ENCODE measurements around the gene PHTF1. TPM values are rescaled to one million over a fixed set of nuclear protein-coding genes. Genes with fewer than 3 reads are reported as not detected.
A peak's percentile ranks its signal among the peaks of the same experiment; 100 is the strongest.

The PHTF1 gene
- total and polyA plus RNA-seq, 4 donors = 2.8 to 26.3 (median 11.8) TPM

DNA sequence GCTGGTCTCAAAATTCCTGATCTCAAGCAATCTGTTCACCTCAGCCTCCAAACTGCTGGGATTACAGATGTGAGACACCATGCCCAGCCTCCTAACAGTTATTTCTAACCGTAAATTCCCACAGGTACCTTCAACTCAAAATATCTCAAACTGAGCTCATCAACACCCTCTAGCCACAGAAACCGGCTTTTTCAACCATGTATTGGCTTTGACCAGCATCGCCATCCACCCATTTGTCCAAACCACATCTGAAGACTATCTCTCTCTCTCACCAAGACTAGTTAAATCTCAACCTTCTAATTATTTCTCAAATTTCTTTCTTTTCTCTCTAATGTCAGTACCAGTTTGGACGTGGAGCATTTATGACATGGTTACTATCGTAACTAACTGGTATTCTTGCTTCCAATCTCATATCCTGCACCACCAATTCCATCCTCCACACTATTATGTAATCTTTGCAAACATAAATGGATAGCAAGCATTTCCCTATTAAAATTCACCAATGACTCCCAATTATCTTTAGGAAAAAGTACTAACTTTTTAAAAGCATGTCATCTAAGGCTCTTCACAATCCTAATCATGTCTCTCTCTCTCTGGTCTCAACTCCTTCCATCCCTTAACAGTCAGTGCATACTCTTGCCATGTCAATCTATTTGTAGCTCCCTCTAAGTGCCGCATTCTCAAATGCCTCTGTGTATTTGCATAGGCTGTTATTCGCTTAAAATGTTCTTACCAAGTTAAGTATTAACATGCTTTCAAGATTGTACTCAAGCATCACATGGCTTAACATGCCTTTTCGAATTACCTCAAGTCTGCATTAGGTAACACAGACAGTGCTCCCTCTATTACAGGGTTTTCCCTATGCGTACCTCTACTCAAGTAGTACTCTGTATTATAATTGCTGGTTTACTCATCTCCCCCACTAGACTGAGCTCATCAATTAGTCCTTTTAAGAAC lies 34.9 kb upstream of the PHTF1 start:
- WGBS, 2 donors = 97 to 99% methylated on average over 9 of the region's 9 CpGs
- no peak for ATAC-seq (ENCODE audit: low FRiP score)

DNA sequence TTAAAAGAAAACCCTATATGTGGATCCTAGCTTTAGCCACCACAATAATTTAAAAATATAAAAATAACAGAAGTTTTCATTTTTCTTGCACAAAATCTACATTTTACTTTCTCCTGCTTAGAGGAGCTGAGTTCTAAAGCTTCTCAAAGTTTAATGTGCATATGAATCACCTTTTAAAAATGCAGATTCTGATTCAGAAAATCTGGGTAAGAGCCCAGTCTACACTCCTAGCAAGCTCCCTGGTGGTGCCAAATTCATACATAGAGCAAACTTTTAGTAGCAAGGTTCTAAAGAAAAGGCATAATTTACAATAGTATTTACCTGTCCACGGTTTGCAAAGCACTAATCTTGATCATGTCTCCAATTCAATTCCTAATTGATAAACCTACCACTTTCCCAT lies 33.7 kb upstream of the PHTF1 start:
- no peak overlapping the region for H3K27ac ChIP-seq (ENCODE audit: low read depth in 1 of 2, low read length in 2 of 2)
- no peak for ATAC-seq (ENCODE audit: low FRiP score)
- no peak overlapping the region for H3K4me3 ChIP-seq (ENCODE audit: low read length in 2 of 2)
- no peak for DNase-seq
- H3K4me1 ChIP-seq (ENCODE audit: control insufficient read depth in 1 of 2, insufficient read depth in 2 of 2, low read length in 2 of 2) = peaks cover 3 to 6% of the 10 kb centered on the region in 2 donors
- no peaks in the 10 kb centered on the region for H3K9me3 ChIP-seq (ENCODE audit: control insufficient read depth, low read length)
- intact Hi-C loops (cut with DNase I) = no loop called here
- peaks cover 0 to 5% of the 10 kb centered on the region in 2 donors for H3K36me3 ChIP-seq (ENCODE audit: control insufficient read depth in 1 of 2, insufficient read depth in 2 of 2, low read length in 1 of 2)
- 80 to 90% methylated on average over 1 of the region's 1 CpG for WGBS, 2 donors
- H3K27me3 ChIP-seq (ENCODE audit: control insufficient read depth in 1 of 2, insufficient read depth in 2 of 2, low read length in 1 of 2) = no peaks in the 10 kb centered on the region

More for the DNA sequence above, 34.9 kb upstream of the PHTF1 start:
- Histone ChIP-seq H3K4me3 (ENCODE audit: low read length in 2 of 2) (no peak overlapping the region), H3K9me3 (ENCODE audit: control insufficient read depth, low read length) (no peaks in the 10 kb centered on the region), H3K27ac (ENCODE audit: low read depth in 1 of 2, low read length in 2 of 2) (peak overlapping the region in 1 of 2 donors; percentile 17), H3K27me3 (ENCODE audit: control insufficient read depth in 1 of 2, insufficient read depth in 2 of 2, low read length in 1 of 2) (no peaks in the 10 kb centered on the region), H3K4me1 (ENCODE audit: control insufficient read depth in 1 of 2, insufficient read depth in 2 of 2, low read length in 2 of 2) (peaks cover 0 to 8% of the 10 kb centered on the region in 2 donors), H3K36me3 (ENCODE audit: control insufficient read depth in 1 of 2, insufficient read depth in 2 of 2, low read length in 1 of 2) (peaks cover 0 to 3% of the 10 kb centered on the region in 2 donors)
- intact Hi-C loops (cut with DNase I) = no loop called here
- no peak for DNase-seq

DNA sequence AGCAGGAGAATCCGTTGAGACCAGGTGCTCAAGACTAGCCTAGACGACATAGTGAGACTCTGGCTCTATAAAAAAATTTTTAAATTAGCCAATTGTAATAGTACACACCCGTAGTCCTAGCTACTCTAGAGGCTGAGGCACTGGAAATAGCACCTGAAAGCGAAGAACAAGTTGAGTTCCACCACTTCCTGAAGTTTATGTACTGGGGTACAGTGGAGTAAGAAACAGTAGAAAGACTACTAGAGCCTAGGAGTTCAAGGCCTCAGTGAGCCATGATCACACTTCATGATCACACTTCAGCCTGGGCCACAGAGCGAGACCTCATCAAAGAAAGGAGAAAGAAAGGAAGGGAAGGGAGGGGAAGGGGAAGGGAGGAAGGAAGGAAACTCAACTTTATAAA lies 33.2 kb upstream of the PHTF1 start:
- H3K4me3 ChIP-seq (ENCODE audit: low read length in 2 of 2) = no peak overlapping the region
- intact Hi-C loops (cut with DNase I) = no loop called here
- ATAC-seq (ENCODE audit: low FRiP score) (no peak), DNase-seq (no peak)
- peaks cover 0 to 5% of the 10 kb centered on the region in 2 donors for H3K36me3 ChIP-seq (ENCODE audit: control insufficient read depth in 1 of 2, insufficient read depth in 2 of 2, low read length in 1 of 2)
- no peak overlapping the region for H3K27ac ChIP-seq (ENCODE audit: low read depth in 1 of 2, low read length in 2 of 2)
- H3K4me1 ChIP-seq (ENCODE audit: control insufficient read depth in 1 of 2, insufficient read depth in 2 of 2, low read length in 2 of 2) = peaks cover 3 to 4% of the 10 kb centered on the region in 2 donors
- no peaks in the 10 kb centered on the region for H3K9me3 ChIP-seq (ENCODE audit: control insufficient read depth, low read length)
- no peaks in the 10 kb centered on the region for H3K27me3 ChIP-seq (ENCODE audit: control insufficient read depth in 1 of 2, insufficient read depth in 2 of 2, low read length in 1 of 2)
- WGBS, 2 donors = 92 to 94% methylated on average over 5 of the region's 5 CpGs

DNA sequence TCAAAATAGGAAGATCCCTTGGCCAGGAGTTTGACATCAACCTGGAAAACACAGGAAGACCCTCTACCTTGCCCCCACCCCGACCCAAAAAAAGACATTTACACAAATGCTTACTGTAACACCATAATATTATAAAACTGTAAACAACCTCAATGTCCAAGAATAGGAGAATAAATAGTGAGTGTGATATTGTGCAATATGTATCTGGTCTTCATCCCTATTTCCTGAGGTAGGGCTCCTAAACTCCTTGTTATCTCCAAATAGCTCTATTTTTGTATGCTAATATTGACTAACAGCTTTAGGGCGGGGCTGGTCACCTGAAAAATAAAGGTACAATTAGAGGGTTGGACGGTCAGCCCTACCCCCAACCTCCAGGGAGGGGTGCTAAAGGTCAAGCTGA lies 29.5 kb upstream of the PHTF1 start:
- no peak overlapping the region for H3K4me3 ChIP-seq (ENCODE audit: low read length in 2 of 2)
- intact Hi-C loops (cut with DNase I) = no loop called here
- peaks cover 0 to 5% of the 10 kb centered on the region in 2 donors for H3K36me3 ChIP-seq (ENCODE audit: control insufficient read depth in 1 of 2, insufficient read depth in 2 of 2, low read length in 1 of 2)
- no peak for DNase-seq
- H3K27ac ChIP-seq (ENCODE audit: low read depth in 1 of 2, low read length in 2 of 2) = no peak overlapping the region
- no peak for ATAC-seq (ENCODE audit: low FRiP score)
- WGBS, 2 donors = 91 to 94% methylated on average over 3 of the region's 3 CpGs
- H3K9me3 ChIP-seq (ENCODE audit: control insufficient read depth, low read length) = no peaks in the 10 kb centered on the region
- H3K4me1 ChIP-seq (ENCODE audit: control insufficient read depth in 1 of 2, insufficient read depth in 2 of 2, low read length in 2 of 2) = peaks cover 3 to 4% of the 10 kb centered on the region in 2 donors
- H3K27me3 ChIP-seq (ENCODE audit: control insufficient read depth in 1 of 2, insufficient read depth in 2 of 2, low read length in 1 of 2) = no peaks in the 10 kb centered on the region

DNA sequence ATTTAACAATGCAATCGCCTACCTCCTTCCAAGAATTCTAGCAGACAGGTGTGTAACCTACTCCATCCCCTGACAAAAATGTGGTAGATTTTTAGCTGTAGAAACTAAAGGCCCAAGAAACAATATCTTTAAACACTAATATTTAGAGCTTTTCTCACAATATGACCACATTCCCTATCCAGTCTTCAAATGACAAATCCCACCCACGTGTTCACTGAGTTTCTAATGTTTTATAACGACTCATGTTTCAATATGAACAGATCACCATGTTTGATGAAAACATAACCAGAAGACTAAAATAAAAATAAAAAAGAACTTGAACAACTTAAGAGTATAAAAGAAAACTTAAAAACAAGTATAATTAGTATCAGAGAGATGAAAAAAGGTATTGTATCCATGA lies 28.4 kb upstream of the PHTF1 start:
- Histone ChIP-seq H3K27ac (ENCODE audit: low read depth in 1 of 2, low read length in 2 of 2) (no peak overlapping the region), H3K9me3 (ENCODE audit: control insufficient read depth, low read length) (no peaks in the 10 kb centered on the region), H3K36me3 (ENCODE audit: control insufficient read depth in 1 of 2, insufficient read depth in 2 of 2, low read length in 1 of 2) (peaks cover 0 to 5% of the 10 kb centered on the region in 2 donors), H3K27me3 (ENCODE audit: control insufficient read depth in 1 of 2, insufficient read depth in 2 of 2, low read length in 1 of 2) (no peaks in the 10 kb centered on the region), H3K4me1 (ENCODE audit: control insufficient read depth in 1 of 2, insufficient read depth in 2 of 2, low read length in 2 of 2) (peaks cover 2 to 3% of the 10 kb centered on the region in 2 donors), H3K4me3 (ENCODE audit: low read length in 2 of 2) (no peak overlapping the region)
- 92 to 93% methylated on average over 3 of the region's 3 CpGs for WGBS, 2 donors
- no peak for DNase-seq
- intact Hi-C loops (cut with DNase I) = no loop called here
- ATAC-seq (ENCODE audit: low FRiP score) = no peak

DNA sequence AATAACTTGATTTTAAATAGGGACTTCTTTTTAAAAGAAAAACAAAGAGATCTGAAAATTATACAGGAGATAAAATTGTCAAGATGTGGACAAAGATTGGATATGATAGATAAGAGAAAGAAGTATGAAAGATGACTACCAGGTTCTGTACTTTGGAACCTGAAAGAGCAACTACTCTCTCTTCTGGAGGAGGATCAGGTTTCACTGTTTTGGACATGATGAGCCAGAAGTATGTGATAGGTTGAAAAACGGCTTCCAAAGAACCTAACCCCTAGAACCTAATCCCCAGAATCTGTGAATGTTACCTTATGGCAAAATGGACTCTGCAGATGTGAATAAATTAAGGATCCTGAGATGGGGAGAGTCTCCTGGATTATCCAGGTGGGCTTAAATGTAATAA lies 26.8 kb upstream of the PHTF1 start:
- DNase-seq (no peak), ATAC-seq (ENCODE audit: low FRiP score) (no peak)
- intact Hi-C loops (cut with DNase I) = no loop called here
- no peak overlapping the region for H3K4me3 ChIP-seq (ENCODE audit: low read length in 2 of 2)
- H3K27ac ChIP-seq (ENCODE audit: low read depth in 1 of 2, low read length in 2 of 2) = no peak overlapping the region
- 52 to 63% methylated on average over 1 of the region's 1 CpG for WGBS, 2 donors
- no peaks in the 10 kb centered on the region for H3K9me3 ChIP-seq (ENCODE audit: control insufficient read depth, low read length)
- H3K4me1 ChIP-seq (ENCODE audit: control insufficient read depth in 1 of 2, insufficient read depth in 2 of 2, low read length in 2 of 2) = peaks cover 2 to 4% of the 10 kb centered on the region in 2 donors
- peaks cover 0 to 5% of the 10 kb centered on the region in 2 donors for H3K36me3 ChIP-seq (ENCODE audit: control insufficient read depth in 1 of 2, insufficient read depth in 2 of 2, low read length in 1 of 2)
- no peaks in the 10 kb centered on the region for H3K27me3 ChIP-seq (ENCODE audit: control insufficient read depth in 1 of 2, insufficient read depth in 2 of 2, low read length in 1 of 2)

DNA sequence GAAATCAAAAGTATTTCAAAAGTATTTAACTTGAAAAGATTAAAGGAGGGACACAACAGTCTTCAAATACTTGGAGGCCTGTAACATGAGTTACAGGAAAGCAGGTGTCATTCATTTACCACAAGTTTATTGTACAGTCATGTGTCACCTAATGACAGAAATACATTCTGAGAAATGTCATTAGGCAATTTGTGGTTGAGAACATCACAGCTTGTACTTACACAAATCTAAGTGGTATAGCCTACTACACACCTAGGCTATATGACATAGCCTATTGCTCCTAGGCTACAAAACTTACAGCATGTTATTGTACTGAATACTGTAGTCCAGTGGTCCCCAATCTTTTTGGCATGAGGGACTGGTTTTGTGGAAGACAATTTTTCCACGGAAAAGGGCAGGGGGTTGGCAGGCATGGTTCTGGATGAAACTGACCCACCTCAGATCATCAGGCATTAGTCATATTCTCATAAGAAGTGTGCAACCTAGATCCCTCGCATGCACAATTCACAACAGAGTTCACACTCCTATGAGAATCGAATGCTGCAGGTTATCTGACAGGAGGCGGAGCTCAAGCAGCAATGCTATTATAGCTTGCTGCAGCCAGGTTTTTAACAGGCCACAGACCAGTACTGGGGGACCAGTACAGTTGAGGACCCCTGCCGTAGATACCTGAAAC lies 25.0 kb upstream of the PHTF1 start:
- Histone ChIP-seq H3K9me3 (ENCODE audit: control insufficient read depth, low read length) (no peaks in the 10 kb centered on the region), H3K4me3 (ENCODE audit: low read length in 2 of 2) (no peak overlapping the region), H3K4me1 (ENCODE audit: control insufficient read depth in 1 of 2, insufficient read depth in 2 of 2, low read length in 2 of 2) (peaks cover 2 to 4% of the 10 kb centered on the region in 2 donors), H3K27me3 (ENCODE audit: control insufficient read depth in 1 of 2, insufficient read depth in 2 of 2, low read length in 1 of 2) (no peaks in the 10 kb centered on the region), H3K27ac (ENCODE audit: low read depth in 1 of 2, low read length in 2 of 2) (no peak overlapping the region), H3K36me3 (ENCODE audit: control insufficient read depth in 1 of 2, insufficient read depth in 2 of 2, low read length in 1 of 2) (peaks cover 0 to 2% of the 10 kb centered on the region in 2 donors)
- DNase-seq (no peak), ATAC-seq (ENCODE audit: low FRiP score) (no peak)
- intact Hi-C loops (cut with DNase I) = no loop called here
- 75 to 77% methylated on average over 5 of the region's 5 CpGs for WGBS, 2 donors

DNA sequence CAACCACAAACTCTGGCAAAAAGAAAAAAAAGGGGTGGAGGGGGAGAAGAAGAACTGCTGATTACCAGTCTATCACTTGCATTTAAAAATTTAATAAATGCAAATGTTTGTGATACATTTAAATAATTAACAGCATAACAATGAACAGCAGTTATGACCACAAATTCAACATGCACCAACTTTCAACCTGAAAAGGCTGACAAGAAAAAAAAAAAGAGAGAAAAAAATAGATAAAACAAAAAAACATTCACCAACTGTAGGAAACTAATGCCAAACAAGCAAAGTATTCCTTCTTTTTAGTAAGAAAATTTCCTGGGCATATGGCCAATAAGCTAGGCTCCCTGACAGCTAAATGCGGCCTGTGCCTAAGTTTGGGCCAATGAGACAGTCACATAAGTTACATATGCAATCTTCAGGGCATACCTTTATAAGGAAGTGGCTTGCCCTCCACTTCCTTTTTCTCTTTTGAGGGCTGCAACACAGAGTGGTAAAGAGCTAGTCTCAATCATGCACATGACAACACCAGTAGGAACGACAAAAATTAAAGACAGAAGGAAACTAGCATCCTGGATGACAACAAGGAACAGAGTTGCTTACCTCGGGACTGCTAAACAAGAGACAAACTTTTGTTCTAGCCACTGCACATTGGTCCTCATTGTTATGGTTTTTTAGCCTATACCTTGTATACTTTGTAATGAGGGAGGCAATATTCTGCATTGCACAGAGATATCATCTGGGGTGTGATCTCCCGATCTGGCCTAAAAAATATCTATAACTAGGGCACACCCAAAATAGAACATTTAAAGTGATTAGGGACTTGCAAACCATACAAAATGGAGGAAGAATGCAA lies 24.2 kb upstream of the PHTF1 start:
- ATAC-seq (ENCODE audit: low FRiP score) (peak; percentile 59), DNase-seq (peak in 1 of 2 donors; percentile 51)
- Histone ChIP-seq H3K4me3 (ENCODE audit: low read length in 2 of 2) (no peak overlapping the region), H3K27me3 (ENCODE audit: control insufficient read depth in 1 of 2, insufficient read depth in 2 of 2, low read length in 1 of 2) (no peaks in the 10 kb centered on the region), H3K27ac (ENCODE audit: low read depth in 1 of 2, low read length in 2 of 2) (no peak overlapping the region), H3K4me1 (ENCODE audit: control insufficient read depth in 1 of 2, insufficient read depth in 2 of 2, low read length in 2 of 2) (peaks cover 2% of the 10 kb centered on the region in 2 donors), H3K36me3 (ENCODE audit: control insufficient read depth in 1 of 2, insufficient read depth in 2 of 2, low read length in 1 of 2) (no peaks in the 10 kb centered on the region), H3K9me3 (ENCODE audit: control insufficient read depth, low read length) (no peaks in the 10 kb centered on the region)
- 38 to 44% methylated on average over 4 of the region's 4 CpGs for WGBS, 2 donors
- intact Hi-C loops (cut with DNase I) = no loop called here
